ENCODE results near the gene ZBTB14. TPM values are rescaled to one million over a fixed set of nuclear protein-coding genes. Genes with fewer than 3 reads are reported as not detected.

The ZBTB14 gene
- total RNA-seq, 1 experiment from 2014 or later, result 8.2 TPM

- no peak for DNase-seq (ENCODE audit: low read depth, low spot score)
- intact Hi-C loops (cut with micrococcal nuclease), result no loop called here
- H3K9me3 ChIP-seq (ENCODE audit: control insufficient read depth in 1 of 2, insufficient read depth in 1 of 2, low read depth in 1 of 2, low read length in 2 of 2), result no peaks in the 10 kb centered on the region
- no peak for ATAC-seq
- H3K36me3 ChIP-seq (ENCODE audit: control insufficient read depth in 1 of 2, insufficient read depth in 2 of 2, low read length in 2 of 2), result peaks cover 0 to 15% of the 10 kb centered on the region in 2 experiments; a peak in 2 of 4 replicates
- no peak overlapping the region for H2AFZ ChIP-seq (ENCODE audit: low read depth, low read length, poor library complexity, severe bottlenecking)
- H3K4me3 ChIP-seq (replicated peaks in 1 of 2; ENCODE audit: low read depth in 1 of 2, low read length in 2 of 2), result no peak overlapping the region
- H3K4me2 ChIP-seq (ENCODE audit: low read length), result no peak overlapping the region
- peaks cover 0 to under 1% of the 10 kb centered on the region in 2 experiments; a peak in 1 of 4 replicates for H3K4me1 ChIP-seq (ENCODE audit: control insufficient read depth in 1 of 2, insufficient read depth in 2 of 2, low read length in 2 of 2)
- no peaks in the 10 kb centered on the region for H3K79me2 ChIP-seq (ENCODE audit: insufficient read depth, low read length)
- H3K9me2 ChIP-seq (ENCODE audit: insufficient read depth), result no peaks in the 10 kb centered on the region
- no peak overlapping the region for H3K9ac ChIP-seq (ENCODE audit: low read length)
- H4K20me1 ChIP-seq (ENCODE audit: insufficient read depth), result no peaks in the 10 kb centered on the region
- no peak for TF ChIP-seq JUND (IDR thresholded peaks at IDR 0.05)
- TF ChIP-seq POLR2A (IDR thresholded peaks at IDR 0.05; ENCODE audit: borderline replicate concordance, extremely low read depth, insufficient read depth, insufficient read length), result no peak
- no peak for TF ChIP-seq EGR1 (IDR thresholded peaks at IDR 0.05; ENCODE audit: low read depth)
- TF ChIP-seq ZNF274 (IDR thresholded peaks at IDR 0.05; ENCODE audit: low read depth, low read length), result no peak
- no peak for TF ChIP-seq CBX3 (IDR thresholded peaks at IDR 0.05; ENCODE audit: low read depth)
- TF ChIP-seq, protein P1, sequence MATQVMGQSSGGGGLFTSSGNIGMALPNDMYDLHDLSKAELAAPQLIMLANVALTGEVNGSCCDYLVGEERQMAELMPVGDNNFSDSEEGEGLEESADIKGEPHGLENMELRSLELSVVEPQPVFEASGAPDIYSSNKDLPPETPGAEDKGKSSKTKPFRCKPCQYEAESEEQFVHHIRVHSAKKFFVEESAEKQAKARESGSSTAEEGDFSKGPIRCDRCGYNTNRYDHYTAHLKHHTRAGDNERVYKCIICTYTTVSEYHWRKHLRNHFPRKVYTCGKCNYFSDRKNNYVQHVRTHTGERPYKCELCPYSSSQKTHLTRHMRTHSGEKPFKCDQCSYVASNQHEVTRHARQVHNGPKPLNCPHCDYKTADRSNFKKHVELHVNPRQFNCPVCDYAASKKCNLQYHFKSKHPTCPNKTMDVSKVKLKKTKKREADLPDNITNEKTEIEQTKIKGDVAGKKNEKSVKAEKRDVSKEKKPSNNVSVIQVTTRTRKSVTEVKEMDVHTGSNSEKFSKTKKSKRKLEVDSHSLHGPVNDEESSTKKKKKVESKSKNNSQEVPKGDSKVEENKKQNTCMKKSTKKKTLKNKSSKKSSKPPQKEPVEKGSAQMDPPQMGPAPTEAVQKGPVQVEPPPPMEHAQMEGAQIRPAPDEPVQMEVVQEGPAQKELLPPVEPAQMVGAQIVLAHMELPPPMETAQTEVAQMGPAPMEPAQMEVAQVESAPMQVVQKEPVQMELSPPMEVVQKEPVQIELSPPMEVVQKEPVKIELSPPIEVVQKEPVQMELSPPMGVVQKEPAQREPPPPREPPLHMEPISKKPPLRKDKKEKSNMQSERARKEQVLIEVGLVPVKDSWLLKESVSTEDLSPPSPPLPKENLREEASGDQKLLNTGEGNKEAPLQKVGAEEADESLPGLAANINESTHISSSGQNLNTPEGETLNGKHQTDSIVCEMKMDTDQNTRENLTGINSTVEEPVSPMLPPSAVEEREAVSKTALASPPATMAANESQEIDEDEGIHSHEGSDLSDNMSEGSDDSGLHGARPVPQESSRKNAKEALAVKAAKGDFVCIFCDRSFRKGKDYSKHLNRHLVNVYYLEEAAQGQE (IDR thresholded peaks at IDR 0.05; ENCODE audit: low read depth), result no peak
- no peak for TF ChIP-seq EZH2 (IDR thresholded peaks at IDR 0.05)
- no peak for TF ChIP-seq CTCF (IDR thresholded peaks at IDR 0.05 in 2 of 3, conservative IDR thresholded peaks at IDR 0.05 in 1 of 3; ENCODE audit: borderline replicate concordance in 1 of 3, insufficient read depth in 1 of 3, low read depth in 2 of 3, low read length in 2 of 3)
- TF ChIP-seq SRF (IDR thresholded peaks at IDR 0.05; ENCODE audit: low read depth), result no peak
- TF ChIP-seq ATF3 (IDR thresholded peaks at IDR 0.05), result no peak
- no peak for TF ChIP-seq RAD21 (IDR thresholded peaks at IDR 0.05; ENCODE audit: low read depth)
- no TSS peak for BruUV-seq (replicated peaks)
- ChIA-PET CTCF (no interaction called here), RAD21 (ENCODE audit: low non-redundant PET in 1 of 2, low total read pairs in 2 of 2, uncharacterized antibody in 2 of 2, unreplicated experiment in 2 of 2) (no interaction called here), POLR2A (no interaction called here)
- no peaks in the 10 kb centered on the region for H3K27me3 ChIP-seq (ENCODE audit: insufficient read depth, low read length)
- H3K27ac ChIP-seq (ENCODE audit: low read depth, low read length), result no peak overlapping the region
Measured at GRCh38 chr18:5288517-5288935, 7.0 kb downstream of the ZBTB14 start.
